Embryonic facial prominence (tissue), 1 donor: ENCODE data around the gene SPRR2D.
"Not testable (repeated sequence)": the region's sequence is repeated elsewhere in the genome, so short reads cannot be mapped to it uniquely, and the experiment has no call there.

Experiments used
- DNase-seq: peaks from one replicate; pipeline ENCODE4 v3.0.0-alpha.2; 2016; ENCODE audit errors: extremely low spot score

SPRR2D gene

GRCh38 chr1:153040950-153041631 lies at the start of gene SPRR2D:
Gene SPRR2D (minus strand): TSS chr1:153041120. CDS start chr1:153040346, 774 bp downstream.
- no peak for DNase-seq

DNA sequence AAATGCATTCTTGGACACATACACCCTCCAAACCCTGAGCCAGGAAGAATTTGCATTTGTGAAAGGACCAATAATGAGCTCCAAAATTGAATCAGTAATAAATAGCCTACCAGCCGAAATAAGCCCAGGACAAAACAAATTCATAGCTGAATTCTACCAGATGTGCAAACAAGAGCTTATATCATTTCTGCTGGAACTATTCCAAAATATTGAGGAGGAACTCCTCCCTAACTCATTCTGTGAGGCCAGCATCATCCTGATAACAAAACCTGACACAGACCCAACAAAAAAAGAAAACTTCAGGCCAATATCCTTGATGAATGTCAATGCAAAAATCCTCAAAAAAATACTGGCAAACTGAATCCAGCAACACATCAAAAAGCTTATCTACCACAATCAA lies 46.7 kb upstream of the SPRR2D start:
- no peak for DNase-seq

- no peak for DNase-seq
Observed at GRCh38 chr1:153081736-153082135, 40.8 kb upstream of the SPRR2D start.

DNA sequence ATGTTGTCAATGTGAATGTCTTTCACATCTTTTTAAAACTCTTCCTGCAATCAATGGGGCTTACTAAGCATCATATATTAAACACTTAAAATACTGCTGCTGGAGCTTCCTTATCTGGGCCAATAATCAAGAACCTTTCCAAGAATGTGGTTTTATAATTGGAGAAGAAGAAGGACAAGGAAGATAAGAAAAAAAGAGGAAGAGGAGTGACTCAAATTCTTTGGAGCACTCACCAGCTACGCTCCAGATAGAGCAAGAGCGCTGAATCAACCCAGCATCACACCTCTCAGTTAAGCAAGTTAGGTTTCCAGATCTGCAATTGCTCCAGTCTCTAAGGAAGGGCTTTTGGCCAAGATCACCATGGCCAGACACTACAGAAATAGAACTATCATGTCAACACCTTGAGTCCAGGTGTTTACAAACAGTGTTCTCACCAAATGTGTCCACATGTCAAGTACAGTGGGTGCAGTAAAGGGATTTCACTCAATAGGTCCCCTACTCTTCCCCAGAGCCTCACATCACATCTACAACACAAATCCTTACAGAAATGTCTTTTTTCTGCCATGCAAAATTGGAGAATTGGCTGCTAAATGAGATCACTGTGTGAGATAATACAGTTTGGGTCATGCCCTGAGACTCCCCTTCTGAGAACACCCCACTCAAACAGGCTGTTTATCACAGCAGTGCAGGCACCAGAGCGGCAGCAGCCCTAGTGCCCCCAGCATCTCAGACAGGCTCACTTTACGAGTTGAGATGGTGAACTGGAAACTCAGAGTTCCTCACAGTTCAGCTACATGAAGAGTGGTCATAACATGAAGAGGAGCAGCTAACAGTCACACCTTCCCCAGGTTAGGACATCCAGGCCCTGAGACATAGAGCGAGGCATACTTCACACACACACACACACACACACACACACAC lies 32.1 kb upstream of the SPRR2D start:
- DNase-seq = no peak

DNA sequence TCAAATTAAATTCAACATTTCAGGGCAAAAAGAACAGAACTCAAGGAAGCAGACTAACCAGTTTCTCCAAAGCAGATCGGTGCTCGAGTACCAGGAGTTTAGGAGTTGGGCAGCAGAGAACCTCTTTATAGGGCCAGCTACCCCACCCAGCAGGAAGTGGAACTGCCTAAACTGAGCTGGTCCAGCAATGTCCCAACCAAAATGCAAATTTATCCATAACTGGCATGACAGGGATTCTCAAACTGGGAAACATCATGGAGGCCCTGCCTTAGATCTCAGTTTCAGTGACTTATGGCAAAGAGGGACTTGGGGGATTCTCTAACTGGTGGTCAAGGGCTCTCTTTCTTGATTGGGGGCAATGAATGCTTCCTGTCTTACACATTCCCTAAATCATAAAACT lies 30.6 kb upstream of the SPRR2D start, which contains the start of gene SPRR2B:
SPRR2B (minus strand) TSS at position 101 of the 400 bp plus-strand sequence. CDS start 772 bp downstream, outside the sequence.
- DNase-seq = no peak

GRCh38 chr1:153070243-153070642 lies 29.3 kb upstream of the SPRR2D start:
- no peak for DNase-seq

DNA sequence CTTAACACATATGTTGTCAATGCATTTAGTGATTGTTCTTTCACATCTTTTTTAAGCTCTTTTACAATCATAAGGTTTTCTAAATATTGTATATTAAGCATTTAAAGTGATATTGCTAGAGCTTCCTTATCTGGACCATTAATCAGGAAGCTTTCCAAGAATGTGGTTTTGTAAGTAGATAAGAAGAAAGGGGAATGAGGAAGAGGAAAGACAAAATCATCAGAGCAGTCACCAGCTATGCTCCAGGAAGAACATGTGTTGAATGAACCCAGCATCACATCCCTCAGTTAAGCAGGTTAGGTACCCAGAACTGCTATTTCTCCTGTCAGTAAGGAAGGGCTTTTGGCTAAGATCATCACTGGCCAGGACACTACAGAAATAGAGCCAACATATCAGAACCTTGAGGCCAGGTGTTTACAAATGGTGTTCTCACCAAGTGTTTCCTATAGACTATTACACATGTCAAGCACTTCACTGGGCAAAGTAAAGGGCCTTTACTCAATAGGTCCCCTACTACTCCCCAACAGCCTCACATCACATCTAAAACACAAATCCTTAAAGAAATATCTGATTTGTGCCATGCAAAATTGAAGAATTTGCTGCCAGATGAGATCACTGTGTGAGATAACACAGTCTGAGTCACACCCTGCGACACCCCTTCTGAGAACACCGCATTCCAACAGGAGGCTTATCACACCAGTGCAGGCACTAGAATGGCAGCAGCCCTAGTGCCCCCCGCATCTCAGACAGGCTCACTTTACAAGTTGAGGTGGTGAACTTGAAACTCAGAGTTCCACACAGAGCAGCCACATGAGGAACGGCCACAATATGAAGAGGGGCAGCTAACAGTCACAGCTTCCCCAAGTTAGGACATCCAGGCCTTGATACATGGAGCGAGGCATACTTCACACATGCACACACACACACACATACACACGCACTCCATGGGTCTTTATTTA lies 18.2 kb upstream of the SPRR2D start:
- DNase-seq = no peak

GRCh38 chr1:153058154-153058553 lies 17.2 kb upstream of the SPRR2D start:
- no peak for DNase-seq

GRCh38 chr1:153057375-153057774 lies 16.5 kb upstream of the SPRR2D start, which contains the start of gene SPRR2A:
Gene SPRR2A (minus strand): TSS chr1:153057512. CDS start chr1:153056735, 777 bp downstream.
- no peak for DNase-seq

DNA sequence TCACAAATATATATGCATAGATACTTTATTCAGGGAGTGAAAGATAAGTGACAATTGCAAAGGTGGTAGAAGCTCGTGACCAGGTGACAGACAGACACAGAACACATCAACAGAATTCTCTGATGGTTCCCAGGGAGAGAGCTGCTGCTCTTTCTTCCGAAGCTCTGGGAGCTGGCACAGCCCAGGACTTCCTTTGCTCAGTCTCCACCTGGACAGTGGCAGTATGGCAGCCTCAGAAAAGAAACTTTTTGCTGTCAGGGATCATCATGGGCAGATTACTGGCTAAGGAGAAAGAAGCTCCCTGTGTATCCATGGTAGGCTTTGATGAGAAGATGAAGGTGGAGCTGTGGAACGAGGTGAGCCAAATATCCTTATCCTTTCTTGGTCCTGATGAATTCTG lies 15.2 kb upstream of the SPRR2D start:
- not testable (repeated sequence) for DNase-seq

DNA sequence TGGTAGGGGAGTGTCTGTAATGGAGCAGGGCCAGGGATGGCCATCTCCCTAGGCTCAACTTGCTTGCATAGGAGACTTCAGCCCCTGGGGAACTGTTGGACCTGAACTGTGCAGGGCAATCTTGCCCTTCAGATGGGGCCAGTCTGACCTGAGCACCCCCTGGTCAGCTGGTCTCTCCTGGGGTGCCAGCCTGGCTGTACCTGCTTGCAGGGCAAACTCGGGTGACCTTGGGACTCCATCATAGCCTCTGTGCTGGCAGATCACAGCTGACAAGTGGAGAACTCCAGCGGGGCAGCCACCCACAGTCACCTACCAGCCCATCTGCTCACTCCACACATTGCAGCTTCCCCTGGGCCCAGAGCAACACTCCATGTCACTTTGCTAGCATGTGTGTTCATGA lies 8.3 kb upstream of the SPRR2D start:
- DNase-seq = no peak

DNA sequence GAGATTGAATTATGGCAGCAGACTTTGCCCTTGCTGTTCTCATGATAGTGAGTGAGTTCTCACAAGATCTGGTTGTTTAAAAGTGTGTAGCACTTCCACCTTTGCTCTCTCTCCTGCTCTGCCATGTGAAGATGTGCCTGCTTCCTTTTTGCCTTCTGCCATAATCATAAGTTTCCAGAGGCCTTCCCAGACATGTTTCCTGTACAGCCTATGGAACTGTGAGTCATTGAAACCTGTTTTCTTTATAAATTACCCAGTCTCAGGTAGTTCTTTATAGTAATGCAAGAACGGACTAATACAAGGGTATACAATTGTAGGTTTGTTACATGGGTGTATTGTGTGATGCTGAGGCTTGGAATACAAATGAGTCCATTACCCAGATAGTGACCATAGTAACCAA lies 5.7 kb downstream of the SPRR2D start:
- no peak for DNase-seq

DNA sequence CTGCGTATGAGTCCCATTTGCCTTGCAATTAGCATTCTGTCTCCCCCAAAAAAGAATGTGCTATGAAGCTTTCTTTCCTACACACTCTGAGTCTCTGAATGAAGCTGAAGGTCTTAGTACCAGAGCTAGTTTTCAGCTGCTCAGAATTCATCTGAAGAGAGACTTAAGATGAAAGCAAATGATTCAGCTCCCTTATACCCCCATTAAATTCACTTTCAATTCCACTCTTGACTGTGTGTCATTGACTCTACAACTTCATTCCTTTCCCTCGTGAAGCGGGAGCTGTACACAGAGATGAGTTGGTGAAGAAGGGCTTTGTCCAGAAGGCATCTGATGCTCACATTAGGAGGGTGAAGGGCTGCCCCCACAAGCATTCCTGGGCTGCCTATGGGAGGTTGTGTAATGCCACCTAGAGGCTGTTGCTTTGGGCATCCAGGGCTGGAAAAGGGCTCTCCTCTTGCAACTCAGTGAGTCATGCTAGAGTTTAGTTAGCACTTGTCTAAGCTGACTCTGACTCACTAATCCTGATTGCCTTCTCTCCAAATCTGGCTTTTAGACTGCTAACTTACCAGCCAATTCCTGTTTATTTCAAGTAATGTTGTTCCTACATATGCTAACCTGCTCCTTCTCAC lies 8.1 kb downstream of the SPRR2D start:
- no peak for DNase-seq

DNA sequence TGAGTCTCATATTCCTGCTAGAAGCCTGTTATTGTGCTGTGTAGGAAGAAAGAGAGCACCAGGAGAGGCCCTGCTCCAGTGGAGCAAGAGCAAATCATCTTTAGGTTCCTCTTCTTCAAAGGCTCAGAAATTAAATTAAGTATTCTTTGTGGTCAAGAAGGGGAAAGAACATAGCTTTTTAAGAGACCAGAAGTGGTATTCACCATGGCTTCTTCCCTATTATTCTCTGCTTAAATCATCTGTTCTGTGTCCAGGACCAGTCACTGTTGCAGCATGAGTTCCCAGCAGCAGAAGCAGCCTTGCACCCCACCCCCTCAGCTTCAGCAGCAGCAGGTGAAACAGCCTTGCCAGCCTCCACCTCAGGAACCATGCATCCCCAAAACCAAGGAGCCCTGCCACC lies 8.8 kb downstream of the SPRR2D start:
- DNase-seq = no peak

DNA sequence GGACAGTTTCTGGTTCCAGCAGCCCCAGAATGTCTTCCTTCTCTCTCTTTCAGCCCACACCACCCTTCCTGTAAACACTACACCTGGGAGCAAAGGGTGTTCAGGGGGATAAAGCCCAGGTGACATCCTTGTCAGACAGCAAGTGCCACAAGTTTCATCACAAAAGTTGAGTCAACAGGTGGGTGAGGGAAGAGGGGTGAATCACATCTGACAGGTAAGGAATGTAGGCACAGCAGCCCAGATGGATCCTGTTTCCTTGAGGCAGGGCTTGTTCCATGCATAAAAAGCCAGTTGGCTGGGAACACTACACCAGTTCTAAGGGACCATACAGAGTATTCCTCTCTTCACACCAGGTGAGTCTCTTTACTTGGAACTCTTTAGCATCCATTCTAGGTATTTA lies 10.0 kb downstream of the SPRR2D start, which contains the start of gene SPRR1B:
SPRR1B (plus strand) TSS at position 309 of the 400 bp plus-strand sequence. CDS start 1,143 bp downstream, outside the sequence.
- DNase-seq = no peak

DNA sequence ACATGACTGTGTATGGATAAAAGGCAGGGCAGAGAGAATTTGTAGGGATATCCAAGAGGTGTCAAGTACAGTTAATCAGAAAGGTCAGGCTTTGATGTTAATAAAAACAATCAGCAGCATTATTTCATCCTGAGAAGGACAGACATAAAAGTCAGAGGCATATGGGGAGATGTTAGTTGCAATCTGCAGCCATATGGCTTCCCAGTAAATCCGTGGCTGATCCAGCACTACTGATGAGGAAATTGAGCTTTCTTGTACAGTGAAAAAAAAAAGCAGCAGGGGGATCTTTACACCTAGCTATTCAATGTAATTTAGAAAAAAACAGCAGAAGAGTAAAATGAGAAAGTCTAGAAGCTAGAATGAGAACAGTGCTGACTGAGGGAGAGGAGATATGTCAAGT lies 12.2 kb downstream of the SPRR2D start:
- no peak for DNase-seq

DNA sequence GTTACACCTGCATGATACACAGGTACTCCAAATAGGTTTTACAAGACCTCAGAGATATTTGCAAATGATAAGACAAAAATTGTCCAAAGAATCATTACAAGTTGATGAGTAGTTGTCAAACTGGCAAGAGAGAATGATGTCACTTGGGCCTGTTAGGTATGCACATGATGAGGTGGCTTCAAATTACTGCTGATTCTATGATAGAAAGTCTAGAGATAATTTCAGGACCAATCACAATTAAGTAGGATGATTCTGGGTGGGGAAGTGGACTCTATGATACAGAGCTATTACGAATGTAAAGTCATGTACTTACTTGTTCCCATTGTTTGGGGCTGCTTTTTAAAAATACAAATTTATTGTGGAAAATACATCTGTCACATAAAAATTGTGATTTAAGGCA lies 15.1 kb downstream of the SPRR2D start:
- no peak for DNase-seq

- no peak for DNase-seq
Observed at GRCh38 chr1:153024413-153024812, 16.5 kb downstream of the SPRR2D start.

GRCh38 chr1:153023109-153023508 lies 17.8 kb downstream of the SPRR2D start:
- no peak for DNase-seq

- DNase-seq = not testable (repeated sequence)
Observed at GRCh38 chr1:153022340-153022739, 18.6 kb downstream of the SPRR2D start.

GRCh38 chr1:153021829-153022228 lies 19.1 kb downstream of the SPRR2D start:
- not testable (repeated sequence) for DNase-seq
